HG03571 (cell line): Measurements from ENCODE around the gene C12orf57.

ENCODE experiments used
- ATAC-seq: cut with Tn5 transposase; IDR thresholded peaks from one replicate; pipeline ENCODE4 v1.9.1; 2021; ENCODE audit not compliant: unreplicated experiment

Gene C12orf57

DNA sequence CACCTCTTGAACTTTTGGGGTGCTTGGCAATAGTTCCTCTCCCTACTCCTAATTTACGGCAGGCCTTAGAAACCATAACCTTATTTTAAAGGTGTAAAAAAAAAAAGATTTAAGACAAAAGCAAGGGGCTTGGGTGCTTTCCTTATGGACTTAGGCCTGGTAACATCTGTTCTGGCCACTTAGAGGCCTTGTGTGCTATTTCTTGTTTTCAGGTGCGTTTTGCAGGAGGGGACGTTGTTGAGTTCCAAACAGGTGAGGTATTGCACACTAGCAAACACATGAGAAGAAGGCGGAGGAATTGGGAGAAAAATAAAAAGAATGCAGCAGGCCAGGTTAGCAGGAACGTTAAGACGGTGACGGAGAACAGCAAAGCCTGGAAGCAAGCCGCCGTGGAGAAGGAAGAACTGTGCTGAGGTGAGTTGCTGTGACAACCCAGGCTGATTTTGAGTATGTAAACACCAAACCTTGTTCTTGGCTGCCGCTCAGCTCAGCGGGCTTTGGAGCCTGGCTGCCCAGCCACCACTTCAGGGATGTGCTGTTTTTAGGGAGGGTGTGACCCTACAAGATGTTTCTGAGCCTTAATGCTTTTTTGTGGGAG is 44.2 kb downstream of the C12orf57 start:
- ATAC-seq = no peak
